PC-9 (cell line): Measurements from ENCODE around the gene RALGPS2.

ENCODE experiments used
- EZH2 ChIP-seq: fragments of 200-600 bp; sonication (generic); IDR thresholded peaks from 2 replicates; pipeline ENCODE4 v1.8.0; 2017; ENCODE audit warnings: antibody characterized with exemption, low read depth
- TF ChIP-seq, protein P1 (sequence below): fragments of 200-600 bp; sonication (generic); conservative IDR thresholded peaks from 2 replicates; pipeline ENCODE4 v1.6.1; 2017; ENCODE audit warnings: mixed run types, antibody characterized with exemption, mild to moderate bottlenecking, moderate library complexity

DNA sequence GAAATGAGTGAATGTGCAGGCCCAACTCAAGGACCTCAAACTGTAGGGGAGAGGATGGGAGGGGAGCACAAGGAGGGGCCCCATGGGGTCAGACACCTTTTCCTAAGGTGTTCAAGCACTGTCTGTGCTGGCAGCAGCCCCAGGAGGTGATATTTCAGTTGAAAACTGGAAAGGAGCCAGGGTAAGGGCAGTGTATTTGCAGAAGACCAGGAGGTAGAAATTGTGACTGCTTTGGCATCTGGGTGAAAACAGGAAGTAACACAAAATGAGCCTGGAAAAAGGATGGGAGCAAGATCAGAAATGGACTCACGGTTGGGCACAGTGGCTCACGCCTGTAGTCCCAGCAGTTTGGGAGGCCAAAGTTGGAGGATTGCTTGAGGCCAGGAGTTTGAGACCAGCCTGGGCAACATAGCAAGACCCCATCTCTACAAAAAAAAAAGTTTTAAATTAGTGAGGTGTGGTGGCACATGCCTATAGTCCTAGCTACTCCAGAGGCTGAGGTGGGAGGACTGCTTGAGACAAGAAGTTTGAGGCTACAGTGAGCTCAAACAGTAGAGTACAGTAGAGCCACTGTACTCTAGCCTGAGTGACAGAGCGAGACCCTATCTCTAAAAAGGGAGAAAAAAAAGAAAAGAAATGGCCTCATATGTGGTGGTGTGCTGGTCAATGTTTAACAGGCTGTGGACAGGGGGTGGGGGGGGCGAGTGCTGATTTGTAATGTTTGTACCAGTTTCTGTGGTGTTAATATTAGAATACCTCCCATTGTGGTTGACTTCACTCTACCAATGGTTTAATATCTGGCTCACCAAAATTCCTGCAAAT is 222.0 kb downstream of the RALGPS2 start:
- TF ChIP-seq, protein P1, sequence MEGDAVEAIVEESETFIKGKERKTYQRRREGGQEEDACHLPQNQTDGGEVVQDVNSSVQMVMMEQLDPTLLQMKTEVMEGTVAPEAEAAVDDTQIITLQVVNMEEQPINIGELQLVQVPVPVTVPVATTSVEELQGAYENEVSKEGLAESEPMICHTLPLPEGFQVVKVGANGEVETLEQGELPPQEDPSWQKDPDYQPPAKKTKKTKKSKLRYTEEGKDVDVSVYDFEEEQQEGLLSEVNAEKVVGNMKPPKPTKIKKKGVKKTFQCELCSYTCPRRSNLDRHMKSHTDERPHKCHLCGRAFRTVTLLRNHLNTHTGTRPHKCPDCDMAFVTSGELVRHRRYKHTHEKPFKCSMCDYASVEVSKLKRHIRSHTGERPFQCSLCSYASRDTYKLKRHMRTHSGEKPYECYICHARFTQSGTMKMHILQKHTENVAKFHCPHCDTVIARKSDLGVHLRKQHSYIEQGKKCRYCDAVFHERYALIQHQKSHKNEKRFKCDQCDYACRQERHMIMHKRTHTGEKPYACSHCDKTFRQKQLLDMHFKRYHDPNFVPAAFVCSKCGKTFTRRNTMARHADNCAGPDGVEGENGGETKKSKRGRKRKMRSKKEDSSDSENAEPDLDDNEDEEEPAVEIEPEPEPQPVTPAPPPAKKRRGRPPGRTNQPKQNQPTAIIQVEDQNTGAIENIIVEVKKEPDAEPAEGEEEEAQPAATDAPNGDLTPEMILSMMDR = no peak
- no peak for TF ChIP-seq EZH2
